Activated CD4-positive, alpha-beta memory T cell treated with anti-CD3 and anti-CD28 coated beads for 36 hours (primary cell): Measurements from ENCODE around the gene STC2. TPM values are rescaled to one million over a fixed set of nuclear protein-coding genes. Genes with fewer than 3 reads are reported as not detected.

ENCODE experiments used
- CTCF ChIA-PET: fragments of 350-600 bp; sonication (Branson Sonifier 250); formaldehyde crosslinking; loops from one replicate; lab custom pipeline; 2021; ENCODE audit warnings: antibody characterized with exemption, inconsistent platforms; lab: Charles Lee
- POLR2A ChIA-PET: fragments of 350-600 bp; sonication (Branson Sonifier 250); formaldehyde crosslinking; loops from one replicate; lab custom pipeline; 2021; ENCODE audit warnings: antibody characterized with exemption; lab: Charles Lee
- DNase-seq: peaks from one replicate; pipeline ENCODE4 v3.0.0-alpha.2; 2020
- H3K27ac Mint-ChIP-seq: one replicate; pipeline ENCODE4 v1.8.0; 2021; ENCODE audit warnings: mixed read lengths
- H3K27me3 Mint-ChIP-seq: one replicate; pipeline ENCODE4 v1.8.0; 2021; ENCODE audit warnings: mixed read lengths
- H3K36me3 Mint-ChIP-seq: one replicate; pipeline ENCODE4 v1.8.0; 2021; ENCODE audit warnings: mixed read lengths
- H3K4me1 Mint-ChIP-seq: one replicate; pipeline ENCODE4 v1.8.0; 2021; ENCODE audit warnings: low read depth, mixed read lengths
- H3K4me3 Mint-ChIP-seq: one replicate; pipeline ENCODE4 v1.8.0; 2021; ENCODE audit warnings: mild to moderate bottlenecking, mixed read lengths
- H3K9me3 Mint-ChIP-seq: one replicate; pipeline ENCODE4 v1.8.0; 2021; ENCODE audit warnings: mixed read lengths
- intact Hi-C: fragments of 100-400 bp; cut with micrococcal nuclease; formaldehyde crosslinking; loops from one replicate; pipeline ENCODE4 v1.15.1; 2023
- total RNA-seq, 2 experiments: library from RNA; stranded (reverse); gene quantifications; one replicate each; pipeline ENCODE4 v1.2.3, GENCODE V29; 2021

STC2 gene
- total RNA-seq, 2 experiments from 2014 or later, result 12.0 to 13.7 TPM

DNA sequence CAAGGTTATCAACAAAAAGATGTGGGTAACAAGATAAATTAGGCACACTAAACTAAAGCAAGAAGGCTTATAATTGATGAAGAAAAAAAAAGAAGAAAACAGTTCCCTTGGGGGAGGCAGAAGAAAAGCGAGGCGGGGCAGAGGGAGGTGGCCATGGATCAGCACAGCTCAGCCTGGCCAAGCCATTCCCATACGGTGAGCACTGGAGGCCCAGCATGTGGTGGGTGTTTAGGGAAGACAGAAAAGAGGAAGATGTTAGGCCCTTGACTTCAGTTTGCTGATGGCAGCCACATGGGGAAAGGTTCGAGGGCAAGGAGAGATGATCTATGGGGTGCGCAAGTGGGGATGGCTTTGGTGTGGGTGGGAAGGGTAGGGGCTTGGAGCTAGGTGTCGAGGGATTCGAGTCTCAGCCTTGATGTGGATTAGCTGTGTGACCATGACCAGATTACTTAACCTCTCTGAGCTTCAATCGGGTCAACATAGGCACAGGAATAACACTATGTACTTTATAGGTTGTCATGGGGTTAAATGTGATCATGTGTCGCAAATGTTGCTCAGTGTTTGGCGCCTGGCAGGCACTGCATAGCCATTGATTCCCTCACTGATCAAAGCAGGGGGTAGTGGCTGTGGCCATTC, 10.3 kb upstream of the STC2 start:
- intact Hi-C loops, result loop anchor here (10.0 kb wide), 1 partner anchor 624 kb away; no protein-coding TSS in a partner anchor
- Mint-ChIP-seq H3K9me3 (no peaks in the 10 kb centered on the region), H3K4me1 (no peaks in the 10 kb centered on the region), H3K4me3 (no peak overlapping the region), H3K36me3 (no peaks in the 10 kb centered on the region), H3K27me3 (peaks cover 13% of the 10 kb centered on the region), H3K27ac (no peak overlapping the region)
- ChIA-PET POLR2A (interaction anchor here (0.6 kb wide), 1 partner anchor 754 kb away, joined by 4 read pairs; no protein-coding TSS in a partner anchor), CTCF (interaction anchor here (1.4 kb wide), 1 partner anchor 44 kb away, joined by 6 read pairs; no protein-coding TSS in a partner anchor)
- DNase-seq, result no peak

DNA sequence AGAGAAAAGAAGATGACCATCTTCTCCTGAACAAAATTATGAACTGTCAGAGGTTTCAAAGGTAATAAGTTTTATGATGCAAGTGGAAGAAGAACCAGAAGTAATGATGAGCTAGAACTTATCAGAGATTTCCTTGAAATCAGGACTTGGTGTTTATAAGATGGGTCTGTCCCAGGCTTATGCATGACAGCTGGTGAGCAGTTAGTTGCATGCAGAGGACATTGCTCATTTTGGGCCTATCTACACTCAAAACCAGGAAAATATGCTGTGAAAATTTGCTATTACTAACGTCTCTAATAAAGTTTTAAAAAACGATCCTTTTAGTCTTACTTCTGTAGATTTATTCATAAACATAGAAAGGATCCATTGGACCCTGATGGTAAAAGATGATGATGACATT, 6.6 kb upstream of the STC2 start:
- ChIA-PET POLR2A (no interaction called here), CTCF (interaction anchor here (6.5 kb wide), 1 partner anchor 42 kb away, joined by 137 read pairs; no protein-coding TSS in a partner anchor)
- intact Hi-C loops, result loop anchor here (10.0 kb wide), 1 partner anchor 620 kb away; no protein-coding TSS in a partner anchor
- Mint-ChIP-seq H3K27me3 (peaks cover 31% of the 10 kb centered on the region), H3K9me3 (peaks cover 3% of the 10 kb centered on the region), H3K4me3 (no peak overlapping the region), H3K27ac (no peak overlapping the region), H3K36me3 (no peaks in the 10 kb centered on the region), H3K4me1 (peaks cover 9% of the 10 kb centered on the region)
- DNase-seq, result no peak

- H3K4me1 Mint-ChIP-seq, result peaks cover 10% of the 10 kb centered on the region
- peaks cover 33% of the 10 kb centered on the region for H3K27me3 Mint-ChIP-seq
- no peak for DNase-seq
- ChIA-PET POLR2A (no interaction called here), CTCF (interaction anchor here (0.9 to 6.5 kb wide), 2 partner anchors 41 to 130 kb away, joined by 4 to 137 read pairs; no protein-coding TSS in a partner anchor)
- no peak overlapping the region for H3K4me3 Mint-ChIP-seq
- H3K9me3 Mint-ChIP-seq, result peaks cover 3% of the 10 kb centered on the region
- no peak overlapping the region for H3K27ac Mint-ChIP-seq
- no peaks in the 10 kb centered on the region for H3K36me3 Mint-ChIP-seq
- intact Hi-C loops, result loop anchor here (10.0 kb wide), 1 partner anchor 619 kb away; no protein-coding TSS in a partner anchor
Measured at GRCh38 chr5:173333925-173334661, 5.9 kb upstream of the STC2 start.

- H3K4me3 Mint-ChIP-seq, result no peak overlapping the region
- CTCF ChIA-PET, result interaction anchor here (0.6 to 6.5 kb wide), 15 partner anchors 10 to 641 kb away, joined by 3 to 137 read pairs (median 4); partner anchors contain the start of gene ATP6V0E1
- POLR2A ChIA-PET, result interaction anchor here (0.5 to 2.5 kb wide), 2 partner anchors 37 to 345 kb away, joined by 3 to 15 read pairs; no protein-coding TSS in a partner anchor
- H3K27ac Mint-ChIP-seq, result no peak overlapping the region
- intact Hi-C loops, result loop anchor here (1.0 to 10.0 kb wide), 2 partner anchors 38 to 617 kb away; no protein-coding TSS in a partner anchor
- peak; percentile 91 for DNase-seq
- peaks cover 8% of the 10 kb centered on the region for H3K36me3 Mint-ChIP-seq
- H3K9me3 Mint-ChIP-seq, result peaks cover 3% of the 10 kb centered on the region
- H3K4me1 Mint-ChIP-seq, result peaks cover 22% of the 10 kb centered on the region
- peaks cover 39% of the 10 kb centered on the region for H3K27me3 Mint-ChIP-seq
Measured at GRCh38 chr5:173331956-173332479, 3.8 kb upstream of the STC2 start.

- Mint-ChIP-seq H3K27ac (no peak overlapping the region), H3K9me3 (peaks cover 3% of the 10 kb centered on the region), H3K4me3 (no peak overlapping the region), H3K4me1 (peaks cover 27% of the 10 kb centered on the region), H3K27me3 (peaks cover 43% of the 10 kb centered on the region), H3K36me3 (peaks cover 14% of the 10 kb centered on the region)
- DNase-seq, result no peak
- POLR2A ChIA-PET, result interaction anchor here (2.5 kb wide), 1 partner anchor 37 kb away, joined by 15 read pairs; no protein-coding TSS in a partner anchor
- CTCF ChIA-PET, result interaction anchor here (0.6 to 6.5 kb wide), 16 partner anchors 9 to 642 kb away, joined by 3 to 137 read pairs (median 4); partner anchors contain the start of gene ATP6V0E1
- intact Hi-C loops, result loop anchor here (10.0 kb wide), 1 partner anchor 616 kb away; no protein-coding TSS in a partner anchor
Measured at GRCh38 chr5:173331287-173331686, 3.1 kb upstream of the STC2 start.

DNA sequence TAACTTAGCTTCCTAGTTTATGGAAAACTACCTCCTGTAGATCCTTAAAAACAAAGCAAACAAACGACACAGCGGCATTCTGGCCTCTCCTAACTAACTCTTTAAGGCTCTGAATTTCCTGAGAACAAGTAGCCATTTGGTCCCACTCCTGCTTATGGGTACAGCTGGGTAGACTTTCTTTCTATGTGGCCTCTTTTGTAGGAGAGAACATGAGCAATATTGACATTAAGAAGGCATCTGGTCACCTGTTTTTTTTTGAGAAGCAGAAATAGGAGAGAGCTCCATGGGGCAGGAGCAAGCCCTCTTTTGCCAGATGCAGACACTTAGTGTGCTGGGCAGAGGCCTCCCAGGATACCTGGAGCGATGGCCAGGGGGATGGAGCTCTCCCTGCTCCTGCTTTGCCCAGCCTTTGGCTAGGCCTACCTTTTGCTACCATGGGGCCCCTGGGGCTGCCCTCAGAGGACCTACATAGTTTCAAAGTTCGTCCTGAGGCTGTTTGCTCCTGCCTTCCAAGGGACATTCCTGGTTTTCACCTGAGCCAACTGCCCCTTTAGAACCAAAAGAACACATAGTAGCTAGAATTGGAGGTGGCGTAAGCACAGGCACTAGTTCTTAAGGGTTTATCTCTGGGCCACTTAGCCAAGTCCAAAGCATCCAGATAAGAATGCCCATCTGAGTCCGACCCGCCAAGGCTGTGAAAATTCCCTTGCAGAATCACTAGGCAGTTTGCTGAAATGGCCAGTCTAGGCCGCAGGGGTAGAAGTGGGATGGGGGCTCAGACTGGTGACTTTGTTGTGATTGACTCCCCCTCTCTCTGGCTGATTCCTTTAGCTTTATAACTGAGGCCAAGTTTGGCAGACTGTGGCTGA, 2.4 kb upstream of the STC2 start:
- intact Hi-C loops, result loop anchor here (10.0 kb wide), 1 partner anchor 616 kb away; no protein-coding TSS in a partner anchor
- peaks cover 47% of the 10 kb centered on the region for H3K27me3 Mint-ChIP-seq

GRCh38 chr5:173329491-173330337, 1.5 kb upstream of the STC2 start:
- H3K4me3 Mint-ChIP-seq, result peak overlapping the region; percentile 90
- CTCF ChIA-PET, result interaction anchor here (1.6 to 6.5 kb wide), 2 partner anchors 36 to 44 kb away, joined by 3 to 137 read pairs; no protein-coding TSS in a partner anchor
- POLR2A ChIA-PET, result interaction anchor here (0.6 to 2.5 kb wide), 3 partner anchors 13 to 164 kb away, joined by 3 to 15 read pairs (median 4); no protein-coding TSS in a partner anchor
- intact Hi-C loops, result loop anchor here (2.0 to 10.0 kb wide), 6 partner anchors 91 to 615 kb away; partner anchors contain the start of genes ATP6V0E1, BNIP1, CREBRF and DUSP1
- DNase-seq, result peak; percentile 77
- peaks cover 54% of the 10 kb centered on the region for H3K27me3 Mint-ChIP-seq
- peaks cover 3% of the 10 kb centered on the region for H3K9me3 Mint-ChIP-seq
- H3K4me1 Mint-ChIP-seq, result peaks cover 36% of the 10 kb centered on the region
- peaks cover 27% of the 10 kb centered on the region for H3K36me3 Mint-ChIP-seq
- H3K27ac Mint-ChIP-seq, result peak overlapping the region; percentile 84

More for the DNA sequence above, 2.4 kb upstream of the STC2 start:
- POLR2A ChIA-PET, result interaction anchor here (0.6 to 2.5 kb wide), 3 partner anchors 14 to 165 kb away, joined by 3 to 15 read pairs (median 4); no protein-coding TSS in a partner anchor
- Mint-ChIP-seq H3K9me3 (peaks cover 3% of the 10 kb centered on the region), H3K4me3 (peak overlapping the region; percentile 55), H3K36me3 (peaks cover 19% of the 10 kb centered on the region), H3K4me1 (peaks cover 31% of the 10 kb centered on the region), H3K27ac (no peak overlapping the region)
- no peak for DNase-seq
- CTCF ChIA-PET, result interaction anchor here (1.1 to 6.5 kb wide), 3 partner anchors 37 to 642 kb away, joined by 3 to 137 read pairs (median 3); no protein-coding TSS in a partner anchor

- Mint-ChIP-seq H3K4me1 (peaks cover 39% of the 10 kb centered on the region), H3K36me3 (peaks cover 34% of the 10 kb centered on the region), H3K9me3 (peaks cover 3% of the 10 kb centered on the region), H3K27me3 (peaks cover 58% of the 10 kb centered on the region), H3K27ac (peak overlapping the region; percentile 84), H3K4me3 (peak overlapping the region; percentile 90)
- ChIA-PET POLR2A (no interaction called here), CTCF (interaction anchor here (1.5 to 6.5 kb wide), 2 partner anchors 35 to 36 kb away, joined by 8 to 137 read pairs; no protein-coding TSS in a partner anchor)
- intact Hi-C loops, result loop anchor here (2.0 to 10.0 kb wide), 5 partner anchors 90 to 554 kb away; partner anchors contain the start of genes ATP6V0E1, BNIP1, CREBRF and DUSP1
- DNase-seq, result peak; percentile 58
Measured at GRCh38 chr5:173328844-173329490, 753 bp upstream of the STC2 start.

GRCh38 chr5:173327084-173327947, 898 bp downstream of the STC2 start:
- intact Hi-C loops, result loop anchor here (5.0 to 10.0 kb wide), 3 partner anchors 183 to 553 kb away; partner anchors contain the start of genes BNIP1, CREBRF and DUSP1
- peaks cover 3% of the 10 kb centered on the region for H3K9me3 Mint-ChIP-seq
- H3K4me1 Mint-ChIP-seq, result peaks cover 39% of the 10 kb centered on the region
- peaks cover 39% of the 10 kb centered on the region for H3K36me3 Mint-ChIP-seq
- DNase-seq, result peak; percentile 33
- peak overlapping the region; percentile 20 for H3K27ac Mint-ChIP-seq
- H3K4me3 Mint-ChIP-seq, result peak overlapping the region; percentile 90
- H3K27me3 Mint-ChIP-seq, result peaks cover 57% of the 10 kb centered on the region
- POLR2A ChIA-PET, result no interaction called here
- CTCF ChIA-PET, result interaction anchor here (0.6 to 1.5 kb wide), 5 partner anchors 31 to 1417 kb away, joined by 3 to 8 read pairs (median 3); no protein-coding TSS in a partner anchor
